Measurements from ENCODE around the gene SLC18A2.

- TF ChIP-seq EZH2phosphoT487 (IDR thresholded peaks at IDR 0.05; ENCODE audit: low read length) (no peak), CTCF (IDR thresholded peaks at IDR 0.05; ENCODE audit: low read length) (no peak)
Observed at GRCh38 chr10:117237401-117237991, 3.4 kb upstream of the SLC18A2 start.

All from MM.1S (cell line).